Prostate gland (tissue), 2 donors: ENCODE measurements around the gene EGLN1.

ENCODE experiments used
- CTCF ChIP-seq, 4 experiments: fragments of 200-600 bp in 2 of 4; fragments of 450-650 bp in 2 of 4; sonication (generic) in 2 of 4; IDR thresholded peaks; 1 replicate in 3 of 4; 2 replicates in 1 of 4; pipeline ENCODE4 v1.5.1; 2016 to 2019; ENCODE audit warnings: antibody characterized with exemption in 4 of 4, mild to moderate bottlenecking in 2 of 4, moderate library complexity in 2 of 4
- POLR2AphosphoS5 ChIP-seq: sonication (generic); formaldehyde crosslinking; IDR thresholded peaks from one replicate; pipeline ENCODE4 v1.6.1; 2017; ENCODE audit warnings: antibody characterized with exemption

- TF ChIP-seq CTCF (IDR thresholded peaks at IDR 0.05) (no peak), POLR2AphosphoS5 (no peak)
Measured at GRCh38 chr1:231348442-231348841, 73.6 kb downstream of the EGLN1 start.
